ENCODE results near the gene CYB5D1. TPM values are rescaled to one million over a fixed set of nuclear protein-coding genes. Genes with fewer than 3 reads are reported as not detected.

Gene CYB5D1
- total RNA-seq, 1 experiment from 2014 or later = 10.2 TPM

GRCh38 chr17:7846063-7846735 lies 11.6 kb upstream of the CYB5D1 start:
- DNase-seq = no peak
- Histone ChIP-seq H3K4me3 (ENCODE audit: insufficient read depth, low read depth, low read length) (no peak overlapping the region), H3K27me3 (ENCODE audit: control insufficient read depth, insufficient read depth, low read length) (peaks cover 17% of the 10 kb centered on the region), H3K36me3 (replicated peaks; ENCODE audit: control insufficient read depth, insufficient read depth, low read length) (no peaks in the 10 kb centered on the region)

- no peak overlapping the region for H3K4me3 ChIP-seq (ENCODE audit: insufficient read depth, low read depth, low read length)
- H3K27me3 ChIP-seq (ENCODE audit: control insufficient read depth, insufficient read depth, low read length) = peaks cover 17% of the 10 kb centered on the region
- peak; percentile 48 for DNase-seq
- H3K36me3 ChIP-seq (replicated peaks; ENCODE audit: control insufficient read depth, insufficient read depth, low read length) = no peaks in the 10 kb centered on the region
Observed at GRCh38 chr17:7846765-7847661, 10.8 kb upstream of the CYB5D1 start.

GRCh38 chr17:7848131-7848579 lies 9.6 kb upstream of the CYB5D1 start:
- no peak overlapping the region for H3K4me3 ChIP-seq (ENCODE audit: insufficient read depth, low read depth, low read length)
- no peaks in the 10 kb centered on the region for H3K36me3 ChIP-seq (replicated peaks; ENCODE audit: control insufficient read depth, insufficient read depth, low read length)
- H3K27me3 ChIP-seq (ENCODE audit: control insufficient read depth, insufficient read depth, low read length) = peaks cover 27% of the 10 kb centered on the region
- DNase-seq = peak; percentile 23

GRCh38 chr17:7848739-7849129 lies 9.1 kb upstream of the CYB5D1 start:
- peaks cover 32% of the 10 kb centered on the region for H3K27me3 ChIP-seq (ENCODE audit: control insufficient read depth, insufficient read depth, low read length)
- H3K36me3 ChIP-seq (replicated peaks; ENCODE audit: control insufficient read depth, insufficient read depth, low read length) = no peaks in the 10 kb centered on the region
- no peak overlapping the region for H3K4me3 ChIP-seq (ENCODE audit: insufficient read depth, low read depth, low read length)
- peak; percentile 36 for DNase-seq

GRCh38 chr17:7849130-7849750 lies 8.6 kb upstream of the CYB5D1 start:
- no peak overlapping the region for H3K4me3 ChIP-seq (ENCODE audit: insufficient read depth, low read depth, low read length)
- peaks cover 36% of the 10 kb centered on the region for H3K27me3 ChIP-seq (ENCODE audit: control insufficient read depth, insufficient read depth, low read length)
- peak; percentile 26 for DNase-seq
- no peaks in the 10 kb centered on the region for H3K36me3 ChIP-seq (replicated peaks; ENCODE audit: control insufficient read depth, insufficient read depth, low read length)

- Histone ChIP-seq H3K36me3 (replicated peaks; ENCODE audit: control insufficient read depth, insufficient read depth, low read length) (no peaks in the 10 kb centered on the region), H3K27me3 (ENCODE audit: control insufficient read depth, insufficient read depth, low read length) (peaks cover 43% of the 10 kb centered on the region)
Observed at GRCh38 chr17:7849751-7850504, 7.9 kb upstream of the CYB5D1 start.

GRCh38 chr17:7850701-7851437 lies 6.9 kb upstream of the CYB5D1 start:
- DNase-seq = peak; percentile 22
- peaks cover 49% of the 10 kb centered on the region for H3K27me3 ChIP-seq (ENCODE audit: control insufficient read depth, insufficient read depth, low read length)
- H3K36me3 ChIP-seq (replicated peaks; ENCODE audit: control insufficient read depth, insufficient read depth, low read length) = no peaks in the 10 kb centered on the region
- H3K4me3 ChIP-seq (ENCODE audit: insufficient read depth, low read depth, low read length) = peak overlapping the region; percentile 68

More at GRCh38 chr17:7849751-7850504, 7.9 kb upstream of the CYB5D1 start:
- no peak overlapping the region for H3K4me3 ChIP-seq (ENCODE audit: insufficient read depth, low read depth, low read length)
- DNase-seq = no peak

- Histone ChIP-seq H3K4me3 (ENCODE audit: insufficient read depth, low read depth, low read length) (peak overlapping the region; percentile 68), H3K27me3 (ENCODE audit: control insufficient read depth, insufficient read depth, low read length) (peaks cover 56% of the 10 kb centered on the region), H3K36me3 (replicated peaks; ENCODE audit: control insufficient read depth, insufficient read depth, low read length) (no peaks in the 10 kb centered on the region)
- peak; percentile 97 for DNase-seq
Observed at GRCh38 chr17:7851438-7852261, 6.2 kb upstream of the CYB5D1 start.

GRCh38 chr17:7852262-7852670 lies 5.5 kb upstream of the CYB5D1 start:
- Histone ChIP-seq H3K36me3 (replicated peaks; ENCODE audit: control insufficient read depth, insufficient read depth, low read length) (no peaks in the 10 kb centered on the region), H3K27me3 (ENCODE audit: control insufficient read depth, insufficient read depth, low read length) (peaks cover 56% of the 10 kb centered on the region), H3K4me3 (ENCODE audit: insufficient read depth, low read depth, low read length) (no peak overlapping the region)
- peak; percentile 57 for DNase-seq

GRCh38 chr17:7852919-7853690 lies 4.7 kb upstream of the CYB5D1 start:
- H3K27me3 ChIP-seq (ENCODE audit: control insufficient read depth, insufficient read depth, low read length) = peaks cover 56% of the 10 kb centered on the region
- peak overlapping the region; percentile 19 for H3K4me3 ChIP-seq (ENCODE audit: insufficient read depth, low read depth, low read length)
- peak; percentile 84 for DNase-seq
- no peaks in the 10 kb centered on the region for H3K36me3 ChIP-seq (replicated peaks; ENCODE audit: control insufficient read depth, insufficient read depth, low read length)

GRCh38 chr17:7853691-7854038 lies 4.1 kb upstream of the CYB5D1 start:
- Histone ChIP-seq H3K27me3 (ENCODE audit: control insufficient read depth, insufficient read depth, low read length) (peaks cover 56% of the 10 kb centered on the region), H3K4me3 (ENCODE audit: insufficient read depth, low read depth, low read length) (peak overlapping the region; percentile 12; the same call in 1 of the 2 replicates), H3K36me3 (replicated peaks; ENCODE audit: control insufficient read depth, insufficient read depth, low read length) (no peaks in the 10 kb centered on the region)
- DNase-seq = peak; percentile 80

GRCh38 chr17:7854078-7854777 lies 3.6 kb upstream of the CYB5D1 start:
- Histone ChIP-seq H3K27me3 (ENCODE audit: control insufficient read depth, insufficient read depth, low read length) (peaks cover 56% of the 10 kb centered on the region), H3K36me3 (replicated peaks; ENCODE audit: control insufficient read depth, insufficient read depth, low read length) (no peaks in the 10 kb centered on the region), H3K4me3 (ENCODE audit: insufficient read depth, low read depth, low read length) (peak overlapping the region; percentile 82)
- peak; percentile 76 for DNase-seq
